Smooth muscle cell of the brain vasculature (primary cell): ENCODE results near the gene MARCHF4.
A peak's percentile ranks its signal among the peaks of the same experiment; 100 is the strongest.
"Not testable (repeated sequence)": the region's sequence is repeated elsewhere in the genome, so short reads cannot be mapped to it uniquely, and the experiment has no call there.

Experiments used
- DNase-seq: peaks from one replicate; pipeline ENCODE4 v3.0.0-alpha.2; 2012; ENCODE audit warnings: low read depth, low spot score

MARCHF4 gene

GRCh38 chr2:216392018-216392562 is 19.8 kb upstream of the MARCHF4 start:
- no peak for DNase-seq

GRCh38 chr2:216391401-216391800 is 19.1 kb upstream of the MARCHF4 start:
- DNase-seq: no peak

GRCh38 chr2:216389570-216389969 is 17.3 kb upstream of the MARCHF4 start:
- DNase-seq: no peak

GRCh38 chr2:216388046-216388884 is 16.0 kb upstream of the MARCHF4 start:
- DNase-seq: no peak

GRCh38 chr2:216387262-216387661 is 15.0 kb upstream of the MARCHF4 start:
- no peak for DNase-seq

- DNase-seq: no peak
Measured at GRCh38 chr2:216385478-216385877, 13.2 kb upstream of the MARCHF4 start.

GRCh38 chr2:216384409-216384808 is 12.1 kb upstream of the MARCHF4 start:
- DNase-seq: not testable (repeated sequence)

GRCh38 chr2:216379977-216380376 is 7.7 kb upstream of the MARCHF4 start:
- no peak for DNase-seq

GRCh38 chr2:216375286-216375685 is 3.0 kb upstream of the MARCHF4 start:
- DNase-seq: no peak

GRCh38 chr2:216373896-216374295 is 1.6 kb upstream of the MARCHF4 start:
- no peak for DNase-seq

GRCh38 chr2:216372761-216373291 is 543 bp upstream of the MARCHF4 start:
- no peak for DNase-seq

GRCh38 chr2:216370961-216371712 is 1.1 kb downstream of the MARCHF4 start:
- no peak for DNase-seq

GRCh38 chr2:216369821-216370220 is 2.5 kb downstream of the MARCHF4 start:
- DNase-seq: no peak

- no peak for DNase-seq
Measured at GRCh38 chr2:216366777-216367471, 5.4 kb downstream of the MARCHF4 start.

GRCh38 chr2:216365518-216365917 is 6.8 kb downstream of the MARCHF4 start:
- no peak for DNase-seq

- DNase-seq: no peak
Measured at GRCh38 chr2:216363221-216363620, 9.1 kb downstream of the MARCHF4 start.

- DNase-seq: peak; percentile 67
Measured at GRCh38 chr2:216362730-216363129, 9.6 kb downstream of the MARCHF4 start.

- DNase-seq: no peak
Measured at GRCh38 chr2:216355711-216356110, 16.6 kb downstream of the MARCHF4 start.

GRCh38 chr2:216354306-216354705 is 18.0 kb downstream of the MARCHF4 start:
- DNase-seq: no peak

- DNase-seq: no peak
Measured at GRCh38 chr2:216352653-216353270, 19.5 kb downstream of the MARCHF4 start.
